NCI-H2196 treated with DMSO at 0.1 percent for 48 hours (cell line): ENCODE results near the gene TRNAU1AP.
"Not testable (repeated sequence)": the region's sequence is repeated elsewhere in the genome, so short reads cannot be mapped to it uniquely, and the experiment has no call there.

Experiments
- DNase-seq: peaks from one replicate; lab custom pipeline; 2025; ENCODE audit not compliant: unreplicated experiment; lab: John Stamatoyannopoulos, UW

TRNAU1AP gene

GRCh38 chr1:28552758-28553663, at the start of gene TRNAU1AP:
Gene TRNAU1AP, plus strand, starts transcription at chr1:28553085. Its CDS starts 26 bp downstream, at chr1:28553111.
- DNase-seq = peak; percentile 91

DNA sequence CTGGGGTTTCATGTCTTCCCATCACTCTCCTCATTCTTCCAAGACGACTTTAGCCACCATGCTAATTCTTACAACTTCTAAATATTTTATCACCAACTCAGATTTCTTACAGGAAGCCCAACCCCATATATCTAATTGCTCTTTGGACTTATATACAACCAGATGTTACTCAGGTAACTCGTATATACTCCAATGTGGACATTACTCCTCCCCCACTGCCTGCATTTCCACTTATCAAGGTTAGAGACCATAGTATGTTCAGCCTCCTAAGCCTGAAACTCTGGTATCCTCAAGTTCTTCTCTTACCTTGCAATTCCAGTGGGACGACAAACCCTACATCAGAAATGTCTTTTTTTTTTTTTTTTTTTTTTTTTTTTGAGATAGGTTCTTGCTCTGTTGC, 49.8 kb upstream of the TRNAU1AP start:
- DNase-seq = no peak

DNA sequence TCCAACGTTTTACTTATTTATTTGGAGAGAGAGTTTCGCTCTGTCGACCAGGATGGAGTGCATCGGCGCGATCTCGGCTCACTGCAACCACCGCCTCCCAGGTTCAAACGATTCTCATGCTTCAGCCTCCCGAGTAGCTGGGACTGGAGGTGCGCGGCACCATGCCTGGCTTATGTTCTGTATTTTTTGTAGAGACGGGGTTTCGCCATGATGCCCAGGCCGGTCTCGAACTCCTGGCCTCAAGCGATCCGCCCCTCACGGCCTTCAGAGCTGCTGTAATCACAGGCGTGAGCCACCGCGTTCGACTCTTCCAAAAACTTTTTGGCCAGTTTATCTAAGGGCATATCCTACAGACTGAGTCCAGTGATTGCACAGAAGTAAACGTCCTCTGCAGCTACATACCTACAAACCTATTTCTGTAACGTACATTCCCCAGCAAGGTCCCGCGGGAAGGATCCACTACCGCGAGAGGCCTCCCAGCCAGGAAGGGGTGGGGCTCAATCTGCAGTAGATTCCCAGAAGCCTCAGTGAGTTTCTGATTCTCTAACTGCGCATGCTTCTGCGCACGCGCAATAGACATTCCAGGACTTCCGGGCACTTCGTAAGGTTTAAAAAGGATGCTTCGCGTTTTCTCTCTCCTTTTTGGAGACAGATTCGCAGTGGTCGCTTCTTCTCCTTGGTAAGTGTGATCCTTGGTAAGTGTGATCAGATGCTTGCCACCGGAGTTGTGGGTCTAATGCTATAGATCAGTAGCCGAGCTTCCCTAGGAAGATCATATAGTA, 47.3 kb upstream of the TRNAU1AP start, which contains the start of gene RCC1:
Gene RCC1 (plus strand): TSS at position 638 of the 782 bp plus-strand sequence. CDS start 23,824 bp downstream, outside the sequence.
- DNase-seq = peak; percentile 97

DNA sequence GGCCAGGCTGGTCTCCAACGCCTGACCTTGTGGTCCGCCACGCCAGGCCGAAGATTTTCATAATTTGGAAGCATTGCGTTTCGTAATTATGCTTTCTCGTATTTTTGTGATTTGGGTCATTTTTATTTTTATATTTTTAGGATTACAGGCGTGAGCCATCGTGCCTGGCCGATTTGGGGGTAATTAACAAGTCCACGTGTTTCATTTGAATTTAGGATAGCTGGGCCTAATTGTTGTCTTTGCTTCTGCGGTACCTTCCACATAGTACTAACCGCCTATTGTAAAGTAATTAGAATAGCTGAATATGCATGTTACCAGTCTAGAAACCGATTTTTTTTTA, 46.0 kb upstream of the TRNAU1AP start:
- DNase-seq = no peak

- no peak for DNase-seq
Observed at GRCh38 chr1:28507247-28507645, 45.6 kb upstream of the TRNAU1AP start.

- DNase-seq = no peak
Observed at GRCh38 chr1:28507646-28508434, 45.0 kb upstream of the TRNAU1AP start.

DNA sequence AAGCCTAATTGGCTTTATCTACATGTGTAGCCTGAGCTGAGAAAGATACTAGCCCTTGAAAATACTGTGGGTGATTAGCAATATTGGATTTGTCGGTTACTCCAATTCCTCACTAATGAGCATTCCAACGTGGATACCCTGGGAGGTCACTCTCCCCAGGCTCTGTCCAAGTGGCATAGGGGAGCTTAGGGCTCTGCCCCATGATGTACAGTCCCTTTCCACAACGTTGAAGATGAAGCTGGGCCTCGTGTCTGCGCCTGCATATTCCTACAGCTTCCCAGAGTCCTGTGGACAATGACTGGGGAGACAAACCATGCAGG, 44.5 kb upstream of the TRNAU1AP start:
- no peak for DNase-seq

DNA sequence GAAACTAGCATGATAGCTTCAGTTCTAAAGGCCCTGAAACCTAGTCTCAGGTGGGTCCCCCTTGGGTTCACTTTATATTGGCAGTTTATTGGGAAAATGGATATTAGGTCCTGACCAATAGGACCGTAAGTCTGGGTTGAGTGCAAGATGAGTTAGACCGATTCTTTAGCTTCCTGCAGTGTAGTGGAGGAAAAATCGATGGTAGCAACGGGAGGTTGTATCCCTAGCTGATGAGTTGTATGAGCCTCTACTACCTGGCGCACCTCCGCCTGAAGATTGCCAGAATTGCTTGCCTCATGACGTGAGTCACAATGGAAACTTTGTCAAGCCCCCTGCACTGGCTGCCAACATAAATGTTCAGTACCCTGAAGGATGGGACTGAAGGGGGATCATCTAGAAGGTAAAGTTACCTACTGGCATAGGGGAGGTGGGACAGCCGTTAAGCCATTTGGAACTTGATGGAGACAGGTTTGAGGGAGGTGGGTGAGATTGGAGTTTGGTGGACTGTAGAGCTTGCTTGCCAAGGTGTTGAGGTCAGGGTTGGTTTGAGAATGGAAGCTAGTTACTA, 43.1 kb upstream of the TRNAU1AP start:
- no peak for DNase-seq

GRCh38 chr1:28510273-28510969, 42.5 kb upstream of the TRNAU1AP start:
- no peak for DNase-seq

GRCh38 chr1:28510970-28511440, 41.9 kb upstream of the TRNAU1AP start:
- no peak for DNase-seq

- DNase-seq = no peak
Observed at GRCh38 chr1:28512058-28512611, 40.8 kb upstream of the TRNAU1AP start.

DNA sequence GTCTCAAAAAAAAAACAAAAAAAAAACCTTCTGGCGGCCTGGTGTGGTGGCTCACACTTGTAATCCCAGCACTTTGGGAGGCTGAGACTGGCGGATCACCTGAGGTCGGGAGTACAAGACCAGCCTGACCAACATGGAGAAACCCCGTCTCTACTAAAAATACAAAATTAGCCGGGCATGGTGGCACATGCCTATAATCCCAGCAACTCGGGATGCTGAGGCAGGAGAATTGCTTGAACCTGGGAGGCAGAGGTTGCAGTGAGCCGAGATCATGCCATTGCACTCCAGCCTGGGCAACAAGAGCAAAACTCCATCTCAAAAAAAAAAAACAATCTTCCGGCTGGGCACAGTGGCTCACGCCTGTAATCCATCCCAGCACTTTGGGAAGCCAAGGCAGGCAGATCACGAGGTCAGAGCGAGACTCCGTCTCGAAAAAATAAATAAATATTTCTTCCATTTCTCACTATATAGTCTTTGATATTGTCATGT, 38.4 kb upstream of the TRNAU1AP start:
- not testable (repeated sequence) for DNase-seq

GRCh38 chr1:28516518-28516956, 36.3 kb upstream of the TRNAU1AP start:
- DNase-seq = no peak

DNA sequence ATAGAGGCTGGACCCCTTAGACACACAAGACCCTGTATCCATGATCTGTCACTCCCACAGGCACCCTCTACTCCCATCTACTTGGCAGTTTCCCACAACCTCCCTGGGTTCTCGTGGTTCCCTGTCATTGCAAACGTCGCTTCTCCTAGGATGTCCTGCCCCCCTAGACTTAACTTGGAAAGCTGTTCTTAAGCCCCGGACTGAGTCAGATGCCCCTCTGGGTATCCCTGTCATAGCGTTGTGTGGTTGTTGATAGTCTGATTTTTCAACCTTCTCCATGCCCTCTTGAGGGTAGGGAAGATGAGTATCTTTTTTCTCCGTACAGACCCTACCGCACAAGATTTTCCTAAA, 35.3 kb upstream of the TRNAU1AP start:
- DNase-seq = no peak

DNA sequence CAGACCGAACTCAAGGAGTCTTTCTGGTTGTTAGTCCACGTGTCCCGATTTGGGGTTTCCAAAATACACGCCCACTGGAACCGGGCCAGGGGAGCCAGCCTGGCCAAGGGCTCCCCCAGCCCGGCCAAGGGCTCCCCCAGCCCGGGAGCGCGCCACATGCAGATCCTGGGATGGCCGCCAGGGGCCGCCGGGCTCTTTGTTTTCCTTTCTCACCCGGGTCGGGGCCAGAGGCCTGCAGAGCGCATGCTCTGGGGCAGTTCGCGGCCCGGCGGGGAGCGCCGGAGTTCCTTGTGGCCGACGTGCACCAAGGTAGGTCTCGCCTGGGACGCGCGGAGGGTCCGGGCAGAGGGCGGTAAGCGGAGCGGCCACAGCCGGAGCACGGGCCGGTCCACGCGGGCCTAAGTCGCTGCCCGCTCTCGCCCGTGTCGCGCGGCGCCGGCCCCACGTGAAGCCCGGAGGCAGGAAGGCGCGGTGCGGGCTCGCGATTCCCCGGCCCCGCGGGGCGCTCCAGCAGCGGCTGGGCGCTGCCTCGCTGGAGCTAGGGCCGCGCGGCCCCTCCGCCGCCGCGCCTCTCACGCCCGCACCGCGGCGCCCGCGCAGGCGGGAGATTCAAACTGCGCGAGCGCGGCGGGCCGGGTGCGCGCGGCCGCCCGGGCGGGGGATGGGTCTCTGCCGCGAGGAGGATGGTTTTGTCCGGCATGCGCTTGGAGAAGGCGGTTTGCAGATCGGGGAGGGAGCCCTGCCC, 34.7 kb upstream of the TRNAU1AP start:
- peak; percentile 74 for DNase-seq

DNA sequence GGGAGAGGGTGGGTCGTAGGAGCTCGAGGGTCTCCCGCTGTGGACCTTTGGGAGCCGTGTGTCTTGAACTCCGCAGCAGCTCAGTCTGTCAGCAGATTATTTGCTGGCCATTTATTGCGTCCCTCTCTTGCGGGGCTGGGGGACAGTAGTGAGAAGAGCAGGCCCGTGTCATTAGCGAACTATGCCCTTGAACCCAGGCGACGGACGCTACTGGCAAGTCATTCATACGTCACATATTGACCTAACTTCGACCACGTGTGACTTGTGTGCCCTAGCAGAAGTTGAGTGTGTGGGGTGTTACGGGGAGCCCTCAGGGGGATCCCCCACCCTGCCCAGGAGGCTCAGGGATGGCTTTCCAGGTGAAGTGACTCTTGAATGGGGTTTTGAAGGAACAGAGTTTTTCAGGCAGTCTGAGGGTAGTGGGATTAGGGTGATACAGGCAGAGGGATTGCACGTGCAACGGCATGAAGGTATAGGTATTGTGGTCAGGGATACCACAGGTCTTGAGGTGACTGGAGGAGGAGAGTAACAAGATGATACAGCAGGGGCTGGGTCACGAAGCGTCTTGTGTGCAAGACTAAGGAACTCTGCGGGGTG, 34.0 kb upstream of the TRNAU1AP start:
- no peak for DNase-seq

GRCh38 chr1:28519946-28520725, 32.7 kb upstream of the TRNAU1AP start:
- DNase-seq = no peak

DNA sequence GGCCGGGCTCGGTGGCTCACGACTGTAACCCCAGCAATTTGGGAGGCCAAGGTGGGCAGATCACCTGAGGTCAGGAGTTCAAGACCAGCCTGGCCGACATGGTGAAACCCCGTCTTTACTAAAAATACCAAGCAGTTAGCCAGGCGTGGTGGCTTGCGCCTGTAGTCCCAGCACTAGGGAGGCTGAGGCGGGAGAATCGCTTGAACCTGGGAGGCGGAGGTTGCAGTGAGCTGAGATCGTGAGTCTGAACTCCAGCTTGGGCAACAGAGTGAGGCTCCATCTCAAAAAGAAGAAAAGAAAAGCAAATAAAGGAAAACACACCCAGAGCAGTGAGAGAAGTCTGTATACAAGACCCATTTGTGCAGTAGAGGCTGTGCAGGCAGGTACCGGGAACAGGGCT, 32.1 kb upstream of the TRNAU1AP start:
- not testable (repeated sequence) for DNase-seq
